ENCODE data around the gene CACTIN.
"Not testable (repeated sequence)": the region's sequence is repeated elsewhere in the genome, so short reads cannot be mapped to it uniquely, and the experiment has no call there.

The CACTIN gene

DNA sequence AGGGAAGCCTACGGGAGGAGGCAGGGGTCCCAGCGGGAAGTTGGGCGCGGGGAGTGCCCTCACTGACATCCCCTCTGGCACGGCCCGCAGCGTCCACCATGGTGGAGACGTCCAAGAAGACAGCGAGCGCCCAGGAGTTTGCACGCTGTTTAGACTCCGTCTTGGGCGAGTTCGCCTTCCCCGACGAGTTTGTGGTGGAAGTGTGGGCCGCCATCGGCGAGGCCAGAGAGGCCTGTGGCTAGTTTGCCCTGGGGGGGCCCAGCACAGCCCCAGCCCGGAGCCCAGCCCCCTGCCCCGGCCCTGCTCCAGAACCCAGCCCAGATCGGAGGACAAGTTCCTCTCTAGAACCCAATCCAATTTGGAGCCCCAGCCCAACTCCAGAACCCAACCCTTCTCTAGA is 36.6 kb downstream of the CACTIN start:
- H3K4me3 Mint-ChIP-seq = no peak overlapping the region
- no peaks in the 10 kb centered on the region for H3K4me1 Mint-ChIP-seq
- no peaks in the 10 kb centered on the region for H3K27me3 Mint-ChIP-seq
- DNase-seq (ENCODE audit: low spot score in 2 of 2) (no peak), ATAC-seq (replicated peaks; ENCODE audit: extremely low read depth, poor library complexity, severe bottlenecking) (no peak)
- H3K27ac Mint-ChIP-seq (ENCODE audit: low read depth) = no peak overlapping the region
- H3K9me3 Mint-ChIP-seq = no peaks in the 10 kb centered on the region
- no peaks in the 10 kb centered on the region for H3K36me3 Mint-ChIP-seq (ENCODE audit: insufficient read depth)

GRCh38 chr19:3589439-3589838 is 37.2 kb downstream of the CACTIN start:
- Mint-ChIP-seq H3K4me3 (no peak overlapping the region), H3K27ac (ENCODE audit: low read depth) (no peak overlapping the region), H3K9me3 (no peaks in the 10 kb centered on the region), H3K4me1 (no peaks in the 10 kb centered on the region), H3K36me3 (ENCODE audit: insufficient read depth) (no peaks in the 10 kb centered on the region), H3K27me3 (no peaks in the 10 kb centered on the region)
- ATAC-seq (replicated peaks; ENCODE audit: extremely low read depth, poor library complexity, severe bottlenecking) (no peak), DNase-seq (ENCODE audit: low spot score in 2 of 2) (no peak)

- H3K27ac Mint-ChIP-seq (ENCODE audit: low read depth) = no peak overlapping the region
- ATAC-seq (replicated peaks; ENCODE audit: extremely low read depth, poor library complexity, severe bottlenecking) = no peak
- no peaks in the 10 kb centered on the region for H3K9me3 Mint-ChIP-seq
- no peaks in the 10 kb centered on the region for H3K36me3 Mint-ChIP-seq (ENCODE audit: insufficient read depth)
- H3K4me1 Mint-ChIP-seq = no peaks in the 10 kb centered on the region
- DNase-seq (ENCODE audit: low spot score in 2 of 2) = no peak
- no peak overlapping the region for H3K4me3 Mint-ChIP-seq
- no peaks in the 10 kb centered on the region for H3K27me3 Mint-ChIP-seq
Measured at GRCh38 chr19:3586707-3587346, 39.8 kb downstream of the CACTIN start.

- DNase-seq (ENCODE audit: low spot score in 2 of 2) (no peak), ATAC-seq (replicated peaks; ENCODE audit: extremely low read depth, poor library complexity, severe bottlenecking) (no peak)
- Mint-ChIP-seq H3K36me3 (ENCODE audit: insufficient read depth) (no peaks in the 10 kb centered on the region), H3K4me1 (no peaks in the 10 kb centered on the region), H3K27me3 (no peaks in the 10 kb centered on the region), H3K4me3 (no peak overlapping the region), H3K9me3 (no peaks in the 10 kb centered on the region), H3K27ac (ENCODE audit: low read depth) (no peak overlapping the region)
Measured at GRCh38 chr19:3586127-3586626, 40.4 kb downstream of the CACTIN start.

DNA sequence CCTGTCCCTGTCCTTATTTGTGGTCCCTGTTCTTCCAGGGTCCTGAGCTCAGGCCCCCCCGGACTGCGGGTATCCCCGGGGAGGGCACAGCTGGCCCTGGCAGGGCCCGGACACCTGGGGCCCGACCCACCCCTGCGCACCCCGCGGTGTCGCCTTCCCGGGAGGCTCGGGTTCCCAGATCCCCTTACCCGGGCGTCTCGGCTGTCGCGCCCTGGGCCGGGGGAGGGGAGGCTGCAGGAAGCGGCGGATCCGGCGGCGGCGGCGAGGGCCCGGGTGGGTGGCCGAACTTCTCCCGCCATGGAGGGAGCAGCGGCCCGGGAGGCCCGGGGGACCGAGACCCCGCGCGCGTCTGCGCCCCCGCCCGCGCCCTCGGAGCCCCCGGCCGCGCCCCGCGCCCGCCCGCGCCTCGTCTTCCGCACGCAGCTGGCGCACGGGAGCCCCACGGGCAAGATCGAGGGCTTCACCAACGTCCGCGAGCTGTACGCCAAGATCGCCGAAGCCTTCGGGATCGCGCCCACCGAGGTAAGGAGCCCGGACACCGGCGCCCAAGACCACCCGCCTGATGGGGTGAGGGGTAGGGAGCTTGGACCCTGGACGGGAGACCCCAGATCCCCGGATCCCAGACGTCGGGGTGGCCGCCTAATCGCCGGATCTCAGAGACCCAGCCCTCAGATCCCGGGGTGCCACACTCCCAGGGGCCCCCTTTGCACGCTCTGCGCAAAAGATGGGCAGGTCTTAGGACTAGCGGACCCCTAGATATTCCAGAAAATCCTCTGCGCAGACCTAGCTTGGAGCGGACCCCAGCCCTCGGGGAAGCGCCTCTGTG is 41.1 kb downstream of the CACTIN start, which contains the start of gene GIPC3:
GIPC3 (plus strand) TSS at position 178 of the 826 bp plus-strand sequence; CDS start at position 298, 120 bp downstream.
- no peak for ATAC-seq (replicated peaks; ENCODE audit: extremely low read depth, poor library complexity, severe bottlenecking)
- H3K9me3 Mint-ChIP-seq = no peaks in the 10 kb centered on the region
- no peaks in the 10 kb centered on the region for H3K36me3 Mint-ChIP-seq (ENCODE audit: insufficient read depth)
- no peak within 1 kb of the TSS for H3K27ac Mint-ChIP-seq (ENCODE audit: low read depth)
- H3K4me3 Mint-ChIP-seq = no peak within 1 kb of the TSS
- H3K4me1 Mint-ChIP-seq = no peaks in the 10 kb centered on the region
- no peaks in the 10 kb centered on the region for H3K27me3 Mint-ChIP-seq
- no peak for DNase-seq (ENCODE audit: low spot score in 2 of 2)

GRCh38 chr19:3584036-3584802 is 42.4 kb downstream of the CACTIN start:
- H3K36me3 Mint-ChIP-seq (ENCODE audit: insufficient read depth); DNase-seq (ENCODE audit: low spot score in 2 of 2); H3K27ac Mint-ChIP-seq (ENCODE audit: low read depth); H3K4me3 Mint-ChIP-seq; H3K9me3 Mint-ChIP-seq; ATAC-seq (replicated peaks; ENCODE audit: extremely low read depth, poor library complexity, severe bottlenecking); H3K4me1 Mint-ChIP-seq; H3K27me3 Mint-ChIP-seq: not testable (repeated sequence)

DNA sequence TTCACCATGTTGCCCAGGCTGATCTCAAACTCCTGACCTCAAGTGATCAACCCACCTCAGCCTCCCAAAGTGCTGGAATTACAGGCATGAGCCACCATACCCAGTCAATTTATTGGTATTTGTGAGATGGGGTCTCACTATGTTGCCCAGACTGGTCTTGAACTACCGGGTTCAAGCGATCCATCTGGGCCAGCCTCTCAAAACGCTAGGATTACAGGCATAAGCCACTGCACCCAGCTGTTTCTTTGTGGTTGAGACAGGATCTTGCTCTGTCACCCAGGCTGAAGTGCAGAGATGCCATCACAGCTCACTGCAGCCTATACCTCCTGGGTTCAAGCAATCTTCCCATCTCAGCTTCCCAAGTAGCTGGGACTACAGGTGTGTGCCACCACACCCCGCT is 44.8 kb downstream of the CACTIN start:
- not testable (repeated sequence) for ATAC-seq (replicated peaks; ENCODE audit: extremely low read depth, poor library complexity, severe bottlenecking); H3K27ac Mint-ChIP-seq (ENCODE audit: low read depth); H3K4me3 Mint-ChIP-seq; H3K36me3 Mint-ChIP-seq (ENCODE audit: insufficient read depth); H3K27me3 Mint-ChIP-seq; DNase-seq (ENCODE audit: low spot score in 2 of 2); H3K9me3 Mint-ChIP-seq; H3K4me1 Mint-ChIP-seq

DNA sequence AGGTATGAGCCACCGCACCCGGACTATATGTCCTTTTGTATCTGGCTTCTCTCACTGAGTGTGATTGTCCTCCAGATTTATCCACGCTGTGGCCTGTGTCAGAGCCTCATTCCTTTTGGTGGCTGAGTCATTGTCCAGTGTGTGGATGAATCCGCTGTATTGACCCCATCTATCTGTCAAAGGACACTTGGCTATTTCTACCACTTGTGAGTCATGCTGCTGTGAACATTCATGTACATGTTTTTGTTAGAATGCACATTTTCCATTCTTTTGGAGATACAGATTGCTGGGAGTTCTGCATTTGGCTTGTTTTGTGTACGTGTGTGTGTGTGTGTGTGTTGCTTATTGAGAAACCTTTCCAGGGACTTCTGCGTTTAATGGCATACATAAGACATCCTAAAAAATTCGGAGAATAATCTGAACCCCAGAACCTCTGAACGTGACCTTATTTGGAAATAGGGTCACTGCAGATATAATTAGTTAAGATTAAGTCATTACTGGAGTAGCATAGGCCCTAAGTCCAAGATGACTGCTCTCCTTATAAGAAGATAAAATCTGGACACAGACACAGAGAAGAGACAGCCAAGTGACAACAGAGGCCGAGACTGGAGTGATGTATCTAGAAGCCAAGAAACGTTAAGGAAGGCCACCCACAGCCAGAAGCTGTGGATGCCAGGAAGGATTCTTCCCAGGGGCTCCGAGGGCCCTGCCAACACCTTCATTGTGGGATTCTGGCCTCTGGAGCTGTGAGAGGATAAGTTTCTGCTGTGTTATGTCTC is 46.2 kb downstream of the CACTIN start:
- H3K9me3 Mint-ChIP-seq = no peaks in the 10 kb centered on the region
- H3K4me1 Mint-ChIP-seq = no peaks in the 10 kb centered on the region
- no peak for DNase-seq (ENCODE audit: low spot score in 2 of 2)
- peaks cover 3% of the 10 kb centered on the region for H3K36me3 Mint-ChIP-seq (ENCODE audit: insufficient read depth)
- ATAC-seq (replicated peaks; ENCODE audit: extremely low read depth, poor library complexity, severe bottlenecking) = no peak
- H3K27me3 Mint-ChIP-seq = no peaks in the 10 kb centered on the region
- H3K4me3 Mint-ChIP-seq = no peak overlapping the region
- H3K27ac Mint-ChIP-seq (ENCODE audit: low read depth) = no peak overlapping the region

DNA sequence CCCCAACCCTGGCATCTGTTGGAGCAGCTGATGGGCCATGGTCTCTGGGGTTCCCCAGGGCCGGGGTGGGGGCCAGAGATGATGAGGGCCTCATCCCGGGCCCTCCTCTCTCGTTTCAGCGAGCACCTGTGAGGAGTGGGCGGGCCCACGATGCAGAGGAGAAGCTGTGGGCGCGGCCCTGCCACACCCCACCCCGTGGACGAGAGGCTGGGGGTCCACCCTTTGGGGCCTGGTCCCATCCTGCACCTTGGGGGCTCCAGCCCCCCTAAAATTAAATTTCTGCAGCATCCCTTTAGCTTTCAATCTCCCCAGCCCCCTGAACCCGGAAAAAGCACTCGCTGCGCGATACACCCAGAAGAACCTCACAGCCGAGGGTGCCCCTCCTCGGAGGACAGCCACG is 48.2 kb downstream of the CACTIN start:
- H3K4me1 Mint-ChIP-seq = no peaks in the 10 kb centered on the region
- H3K36me3 Mint-ChIP-seq (ENCODE audit: insufficient read depth) = peaks cover 8% of the 10 kb centered on the region
- H3K4me3 Mint-ChIP-seq = no peak overlapping the region
- H3K27ac Mint-ChIP-seq (ENCODE audit: low read depth) = no peak overlapping the region
- H3K27me3 Mint-ChIP-seq = no peaks in the 10 kb centered on the region
- H3K9me3 Mint-ChIP-seq = no peaks in the 10 kb centered on the region
- no peak for ATAC-seq (replicated peaks; ENCODE audit: extremely low read depth, poor library complexity, severe bottlenecking)
- DNase-seq (ENCODE audit: low spot score in 2 of 2) = no peak

DNA sequence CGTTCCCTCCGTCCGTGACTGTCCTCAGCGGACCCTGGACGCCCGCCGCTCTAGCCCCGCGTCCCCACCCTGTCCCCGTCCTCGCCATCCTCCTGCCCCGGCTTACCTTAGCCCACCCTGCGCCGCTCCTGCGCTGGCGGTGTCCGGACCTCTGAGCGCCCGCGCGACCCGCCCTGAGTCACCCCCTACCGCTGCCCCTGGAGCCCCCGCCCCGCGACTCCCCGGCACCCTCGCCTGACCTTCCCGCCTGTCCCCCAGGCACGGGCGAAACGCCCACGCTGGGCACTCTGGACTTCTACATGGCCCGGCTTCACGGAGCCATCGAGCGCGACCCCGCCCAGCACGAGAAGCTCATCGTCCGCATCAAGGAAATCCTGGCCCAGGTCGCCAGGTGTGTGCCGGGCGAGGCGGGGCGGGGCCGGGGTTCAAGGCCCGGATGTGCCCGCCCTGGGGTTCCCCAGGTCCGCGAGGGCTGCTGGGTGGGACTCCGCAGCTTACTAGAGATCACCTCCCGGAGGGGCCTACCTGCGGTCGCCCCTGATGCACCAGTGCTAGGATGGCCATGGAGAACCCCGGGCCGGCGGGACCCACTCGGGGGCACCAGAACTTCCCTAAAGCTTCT is 48.8 kb downstream of the CACTIN start:
- no peak for ATAC-seq (replicated peaks; ENCODE audit: extremely low read depth, poor library complexity, severe bottlenecking)
- Mint-ChIP-seq H3K4me3 (no peak overlapping the region), H3K36me3 (ENCODE audit: insufficient read depth) (peaks cover 8% of the 10 kb centered on the region), H3K9me3 (no peaks in the 10 kb centered on the region), H3K27ac (ENCODE audit: low read depth) (no peak overlapping the region), H3K4me1 (no peaks in the 10 kb centered on the region), H3K27me3 (no peaks in the 10 kb centered on the region)
- DNase-seq (ENCODE audit: low spot score in 2 of 2) = no peak

- DNase-seq (ENCODE audit: low spot score in 2 of 2) (no peak), ATAC-seq (replicated peaks; ENCODE audit: extremely low read depth, poor library complexity, severe bottlenecking) (no peak)
- Mint-ChIP-seq H3K4me3 (no peak overlapping the region), H3K4me1 (no peaks in the 10 kb centered on the region), H3K9me3 (no peaks in the 10 kb centered on the region), H3K27me3 (no peaks in the 10 kb centered on the region), H3K36me3 (ENCODE audit: insufficient read depth) (peaks cover 8% of the 10 kb centered on the region), H3K27ac (ENCODE audit: low read depth) (no peak overlapping the region)
Measured at GRCh38 chr19:3576696-3577443, 49.7 kb downstream of the CACTIN start.
